Heart left ventricle (tissue), 13 donors: ENCODE results near the gene FAM149B1.

ENCODE experiments used
- POLR2A ChIP-seq, 2 donors: fragments of 450-650 bp; IDR thresholded peaks; one replicate each; pipeline ENCODE4 v1.6.1; 2017; ENCODE audit warnings: antibody characterized with exemption in 2 of 2, mild to moderate bottlenecking in 2 of 2, moderate library complexity in 2 of 2
- TF ChIP-seq, protein P1 (sequence below), 12 donors: fragments of 200-600 bp; sonication (generic) in 4 of 12; IDR thresholded peaks; one replicate each; pipeline versions ENCODE4 v1.5.0 to v1.8.0; 2018 to 2022; ENCODE audit warnings: antibody characterized with exemption in 12 of 12, mild to moderate bottlenecking in 5 of 12
- donor health status: ischemic (EF 13 %, LVEDD 7.1; RV severe dilation, severe dysfunction).
- donor health status: DM: no; HTN: yes; CAD: no.
- donor health status: DM: no; HTN: no; CAD: no.
- donor health status: ischemic (EF 25% LVEDD 6.9; RV normal size, moderate dysfunction).
- donor health status: ischemic (EF 25% LVEDD 5.7; RV mildly dilated, moderate dysfunction).
- donor health status: ischemic (EF 35%, LVEDD 5.7; RV mildly dilated, moderate dysfunction).
- donor health status: nonischemic (EF 11% LVEDD 7.7; RV severe dilation, severe dysfunction).
- donor health status: DM: yes; HTN: yes; CAD: no.
- donor health status: PGD.
- donor health status: ischemic (EF 29% LVEDD 5.4; RV normal size, mild dysfunction).
- donor health status: nonischemic (EF 23%, LVEDD 6.1; RV moderate dilation, normal function).

DNA sequence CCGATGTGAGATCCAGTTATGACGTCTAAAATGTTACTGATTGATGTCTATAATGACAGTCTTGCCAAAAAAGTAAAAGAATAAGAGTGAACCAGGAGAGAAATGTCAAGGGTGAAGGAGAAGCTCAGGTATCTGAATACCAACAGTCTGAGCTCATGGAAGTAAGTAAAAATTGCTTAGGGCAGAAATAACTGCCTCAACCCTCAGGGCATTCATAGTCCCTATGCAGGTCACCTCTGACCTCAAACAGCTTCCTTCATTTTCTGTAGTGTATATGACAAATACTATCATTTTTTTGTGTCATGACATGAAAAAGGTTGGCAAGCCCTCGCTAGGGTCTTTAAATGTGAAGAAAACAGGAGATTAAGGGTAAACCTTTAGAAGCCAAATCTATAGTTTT lies 125.5 kb downstream of the FAM149B1 start:
- TF ChIP-seq, protein P1, sequence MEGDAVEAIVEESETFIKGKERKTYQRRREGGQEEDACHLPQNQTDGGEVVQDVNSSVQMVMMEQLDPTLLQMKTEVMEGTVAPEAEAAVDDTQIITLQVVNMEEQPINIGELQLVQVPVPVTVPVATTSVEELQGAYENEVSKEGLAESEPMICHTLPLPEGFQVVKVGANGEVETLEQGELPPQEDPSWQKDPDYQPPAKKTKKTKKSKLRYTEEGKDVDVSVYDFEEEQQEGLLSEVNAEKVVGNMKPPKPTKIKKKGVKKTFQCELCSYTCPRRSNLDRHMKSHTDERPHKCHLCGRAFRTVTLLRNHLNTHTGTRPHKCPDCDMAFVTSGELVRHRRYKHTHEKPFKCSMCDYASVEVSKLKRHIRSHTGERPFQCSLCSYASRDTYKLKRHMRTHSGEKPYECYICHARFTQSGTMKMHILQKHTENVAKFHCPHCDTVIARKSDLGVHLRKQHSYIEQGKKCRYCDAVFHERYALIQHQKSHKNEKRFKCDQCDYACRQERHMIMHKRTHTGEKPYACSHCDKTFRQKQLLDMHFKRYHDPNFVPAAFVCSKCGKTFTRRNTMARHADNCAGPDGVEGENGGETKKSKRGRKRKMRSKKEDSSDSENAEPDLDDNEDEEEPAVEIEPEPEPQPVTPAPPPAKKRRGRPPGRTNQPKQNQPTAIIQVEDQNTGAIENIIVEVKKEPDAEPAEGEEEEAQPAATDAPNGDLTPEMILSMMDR (IDR thresholded peaks at IDR 0.05) = no peak
- TF ChIP-seq POLR2A (IDR thresholded peaks at IDR 0.05) = no peak
